GM18909 (cell line): ENCODE data around the gene TRIP4.

Experiments
- ATAC-seq: cut with Tn5 transposase; IDR thresholded peaks from one replicate; pipeline ENCODE4 v1.9.1; 2021; ENCODE audit warnings: mild to moderate bottlenecking; ENCODE audit not compliant: unreplicated experiment, poor library complexity

The TRIP4 gene

GRCh38 chr15:64443747-64444621, 56.3 kb downstream of the TRIP4 start:
- ATAC-seq, result no peak

DNA sequence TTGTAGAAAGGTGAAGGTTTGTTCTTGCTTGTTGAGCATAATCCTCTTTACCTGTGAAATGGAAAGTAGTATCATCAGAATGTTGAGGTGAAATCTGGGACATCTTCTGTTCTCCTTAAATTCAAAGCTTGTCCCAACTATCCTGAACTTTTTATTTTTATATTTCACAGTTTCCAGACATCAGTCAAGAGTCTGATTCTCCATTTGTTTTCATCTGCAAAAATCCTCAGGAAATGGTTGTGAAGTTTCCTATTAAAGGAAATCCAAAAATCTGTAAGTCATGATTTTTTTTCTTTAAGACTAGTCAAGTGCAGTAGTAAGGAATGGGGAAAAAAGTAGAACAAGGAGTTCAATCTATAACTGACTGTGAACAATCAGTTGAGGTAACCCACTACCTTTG, 57.2 kb downstream of the TRIP4 start:
- ATAC-seq, result no peak

- ATAC-seq, result no peak
These were observed 60.1 kb downstream of the TRIP4 start for GRCh38 chr15:64447536-64448315.

- ATAC-seq, result no peak
These were observed 65.5 kb downstream of the TRIP4 start for GRCh38 chr15:64452988-64453688.

- no peak for ATAC-seq
These were observed 66.0 kb downstream of the TRIP4 start for GRCh38 chr15:64453689-64454037.

DNA sequence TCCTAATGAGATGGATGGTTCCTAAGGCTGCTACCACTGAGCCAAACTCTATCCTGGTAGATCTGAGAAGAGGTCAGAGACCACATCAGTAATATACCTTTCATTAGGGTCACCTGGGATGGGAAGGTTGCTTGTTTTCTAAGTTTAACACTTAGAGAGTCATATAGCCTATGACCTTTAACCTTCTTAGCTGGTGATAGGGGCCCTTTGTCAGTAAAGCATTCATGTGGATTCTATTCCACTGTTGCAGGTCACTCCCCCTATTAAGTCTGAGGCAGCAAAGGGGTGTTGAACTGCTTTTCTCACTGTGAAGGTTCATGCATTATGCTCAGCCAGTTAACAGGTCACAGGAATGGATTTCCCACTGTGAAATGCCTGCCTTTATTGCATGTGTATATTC, 66.6 kb downstream of the TRIP4 start:
- no peak for ATAC-seq

- ATAC-seq, result no peak
These were observed 68.3 kb downstream of the TRIP4 start for GRCh38 chr15:64455961-64456371.

DNA sequence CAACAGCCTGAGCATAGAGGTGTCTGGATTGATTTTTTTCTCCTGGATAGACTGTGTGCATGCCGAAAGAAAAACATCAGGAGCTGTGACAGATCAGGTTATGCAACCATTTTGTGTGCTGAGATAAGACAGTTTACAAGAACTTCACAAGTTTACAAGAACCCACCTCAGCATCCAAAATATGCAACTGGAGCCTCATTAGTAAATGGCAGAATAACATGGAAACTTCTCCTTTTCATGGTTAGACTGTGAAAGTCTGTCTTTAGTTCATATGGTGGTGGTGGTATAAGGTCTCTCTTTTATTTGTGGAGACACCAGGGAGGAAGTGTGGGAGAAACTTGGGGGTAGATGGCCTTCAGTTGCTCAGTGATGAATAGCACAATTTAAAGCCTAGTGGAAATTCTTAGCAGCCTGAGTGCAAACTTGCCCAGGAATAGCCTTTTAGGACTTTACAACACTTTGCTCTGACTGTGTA, 69.0 kb downstream of the TRIP4 start:
- ATAC-seq, result no peak

- no peak for ATAC-seq
These were observed 71.6 kb downstream of the TRIP4 start for GRCh38 chr15:64459066-64459781.

DNA sequence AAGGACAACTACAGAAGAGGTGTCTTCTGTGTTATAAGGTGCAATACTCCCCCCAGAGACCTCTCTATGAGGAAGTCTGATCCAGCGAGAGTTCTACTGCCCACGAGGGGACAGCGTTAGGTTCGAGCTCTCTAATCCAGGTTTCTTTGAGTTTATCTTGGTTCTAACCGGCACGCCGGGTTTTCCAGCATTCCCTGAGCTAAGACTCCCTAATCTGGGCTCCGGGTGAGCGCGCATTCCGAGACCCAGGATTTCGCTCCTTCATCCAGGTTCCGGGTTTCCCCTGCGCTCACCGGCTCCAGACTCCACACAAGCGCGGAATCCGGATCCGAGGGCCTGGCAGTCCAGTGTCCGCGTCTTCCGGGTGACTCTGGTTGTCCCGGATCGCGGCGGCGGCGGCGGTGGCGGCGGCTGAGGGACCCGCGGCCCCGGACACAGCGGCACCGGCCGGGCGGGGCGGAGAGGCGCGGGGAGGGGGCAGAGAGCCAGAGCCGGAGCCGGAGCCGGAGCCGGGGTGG, 72.6 kb downstream of the TRIP4 start, which contains the start of gene ZNF609:
ZNF609 (plus strand) TSS at position 373 of the 518 bp plus-strand sequence. CDS start 38,842 bp downstream, outside the sequence.
- ATAC-seq, result peak; percentile 61

GRCh38 chr15:64460724-64461720, 73.4 kb downstream of the TRIP4 start:
- no peak for ATAC-seq

DNA sequence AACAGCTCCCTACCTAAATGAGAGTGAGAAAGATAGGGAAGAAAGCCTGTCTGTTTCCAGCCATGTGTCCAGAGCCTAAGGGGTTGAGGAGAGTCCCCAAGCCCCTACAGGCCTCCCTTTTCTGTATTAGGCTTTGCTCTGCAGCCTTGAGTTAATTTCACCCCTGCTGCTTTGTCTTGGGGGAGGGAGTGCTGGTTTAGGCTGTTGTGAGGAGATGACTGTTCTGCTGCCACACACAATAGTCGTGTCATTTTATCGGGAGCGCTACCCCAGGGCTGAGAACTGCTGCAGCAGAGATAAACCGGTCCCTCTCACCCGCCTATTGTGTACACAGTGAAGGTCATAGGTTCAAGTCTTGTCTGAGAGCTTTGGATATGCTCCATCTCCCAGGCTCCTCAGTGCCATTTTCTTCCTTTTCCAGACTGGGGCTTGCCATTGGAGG, 74.1 kb downstream of the TRIP4 start:
- ATAC-seq, result no peak

- no peak for ATAC-seq
These were observed 74.9 kb downstream of the TRIP4 start for GRCh38 chr15:64462492-64462891.

- ATAC-seq, result no peak
These were observed 76.8 kb downstream of the TRIP4 start for GRCh38 chr15:64464276-64465005.

DNA sequence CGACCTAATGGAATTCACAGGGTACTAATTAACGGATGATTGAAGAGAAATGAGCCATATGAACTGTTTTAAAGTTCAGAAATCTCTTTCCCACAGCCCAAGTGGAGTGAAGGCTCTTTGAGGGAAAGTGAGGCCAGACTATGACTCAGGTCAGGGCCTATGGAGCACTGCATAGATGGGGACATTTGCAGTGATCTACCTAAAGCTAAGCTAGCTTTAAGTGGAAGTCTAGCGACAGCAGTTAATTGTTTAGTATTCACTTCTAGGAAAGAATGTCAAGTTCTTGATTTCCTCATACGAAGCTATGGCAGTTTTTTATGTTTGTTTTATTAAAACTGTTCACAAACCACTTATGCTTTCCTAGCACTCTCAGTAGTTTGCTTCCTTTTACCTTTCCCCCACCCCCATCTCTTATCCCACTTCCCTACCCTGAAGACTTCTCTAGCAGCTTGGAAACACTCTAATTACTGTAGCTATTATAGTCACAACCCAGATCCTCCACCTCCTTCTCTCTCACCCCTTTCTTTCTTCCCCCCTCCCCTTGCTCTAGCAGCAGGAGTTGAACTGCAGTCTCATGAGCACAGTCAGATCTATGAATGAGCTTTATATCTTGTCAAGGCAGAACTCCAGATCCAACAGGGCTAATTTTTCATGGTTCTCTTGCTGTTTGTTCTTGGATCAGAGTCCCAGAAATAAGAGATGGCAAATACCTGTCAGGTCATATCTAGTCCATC, 78.9 kb downstream of the TRIP4 start:
- ATAC-seq, result no peak

DNA sequence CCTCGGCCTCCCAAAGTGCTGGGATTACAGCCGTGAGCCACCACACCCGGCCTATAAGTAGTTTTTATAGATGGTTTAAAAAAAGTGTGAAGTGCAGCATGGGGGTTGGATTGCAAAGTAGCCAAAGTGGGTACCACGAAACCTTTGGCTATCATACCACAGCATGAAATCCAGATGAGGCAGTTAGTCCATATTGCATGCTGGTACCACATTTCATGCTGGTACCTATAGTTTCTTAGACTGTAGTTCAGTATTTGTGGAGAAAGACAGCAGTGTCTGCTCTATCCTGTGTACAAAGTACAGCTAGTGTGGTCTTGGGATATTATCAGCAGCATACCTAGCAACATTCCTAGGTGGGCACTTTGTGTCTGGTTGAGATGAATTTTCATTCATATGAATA, 84.5 kb downstream of the TRIP4 start:
- no peak for ATAC-seq

DNA sequence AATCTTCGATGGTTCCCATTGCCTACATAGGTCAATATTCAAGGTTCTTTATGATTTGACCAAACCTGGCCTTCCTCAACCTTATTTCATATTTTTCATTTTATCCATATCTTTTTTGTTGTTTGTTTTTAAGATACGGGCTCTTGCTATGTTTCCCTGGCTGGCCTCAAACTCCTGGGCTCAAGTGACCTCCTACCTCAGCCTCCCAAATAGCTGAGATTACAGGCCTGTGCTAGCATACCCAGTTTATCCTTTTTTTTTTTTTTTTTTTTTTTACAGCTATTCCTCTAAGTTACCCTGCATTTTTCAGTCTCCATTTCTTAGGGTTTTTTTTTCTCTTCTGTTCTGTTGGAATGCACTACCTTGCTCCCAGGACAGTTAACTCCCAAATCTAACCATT, 87.2 kb downstream of the TRIP4 start:
- ATAC-seq, result no peak
